ENCODE data around the gene B9D2. TPM values are rescaled to one million over a fixed set of nuclear protein-coding genes. Genes with fewer than 3 reads are reported as not detected.

Gene B9D2
- total RNA-seq, 1 donor from 2014 or later, result 5.9 TPM

DNA sequence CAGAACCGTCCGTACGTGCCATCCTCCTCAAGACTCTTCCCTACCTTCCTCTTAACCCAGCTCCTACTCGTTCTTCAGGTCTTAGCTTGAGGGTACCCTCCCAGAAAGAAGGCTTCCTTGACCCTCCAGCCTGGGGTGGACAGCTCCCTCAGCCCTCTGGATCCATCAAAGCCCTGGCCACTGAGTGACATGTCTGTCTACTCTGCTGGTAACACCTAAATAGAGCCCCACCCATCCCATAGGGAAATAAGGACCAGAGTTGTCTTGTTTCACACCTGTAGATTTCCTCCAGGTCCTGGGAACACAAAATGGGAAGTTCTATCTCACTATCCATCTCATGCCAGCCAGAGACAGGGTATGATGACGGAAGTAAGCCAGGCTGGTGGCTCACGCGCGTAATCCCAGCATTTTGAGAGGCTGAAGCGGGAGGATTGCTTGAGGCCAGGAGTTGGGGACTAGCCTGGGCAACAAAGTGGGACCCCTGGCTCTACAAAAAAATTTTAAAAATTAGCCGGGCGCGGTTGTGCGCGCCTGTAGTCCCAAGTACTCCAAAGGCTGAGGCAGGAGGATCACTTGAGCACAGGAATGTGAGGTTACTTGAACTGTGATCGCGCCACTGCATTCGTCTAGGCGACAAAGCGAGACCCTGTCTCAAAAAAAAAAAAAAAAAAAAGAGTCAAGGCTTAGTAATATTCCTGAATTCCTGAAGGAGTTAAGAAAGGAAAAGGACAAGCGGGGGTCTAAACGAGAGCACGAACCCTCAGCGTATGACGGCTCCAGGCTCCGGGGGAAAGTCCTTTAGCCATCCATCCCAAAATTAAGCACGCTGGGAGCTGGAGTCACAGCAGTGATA is 54.5 kb downstream of the B9D2 start:
- Histone ChIP-seq H4K20me1 (ENCODE audit: insufficient read depth, low read length) (peaks cover 56% of the 10 kb centered on the region), H3K79me2 (ENCODE audit: insufficient read depth, low read length) (peaks cover 40% of the 10 kb centered on the region), H3K27me3 (ENCODE audit: insufficient read depth, low read length) (no peaks in the 10 kb centered on the region), H3K9ac (ENCODE audit: low read length) (peak overlapping the region; percentile 95), H3K36me3 (ENCODE audit: insufficient read depth, low read length) (peaks cover 31% of the 10 kb centered on the region), H3K9me3 (ENCODE audit: insufficient read depth, low read depth, low read length) (no peaks in the 10 kb centered on the region), H2AFZ (ENCODE audit: low read depth, low read length) (peak overlapping the region; percentile 69), H3K4me3 (ENCODE audit: insufficient read depth, low read depth, low read length) (peak overlapping the region; percentile 91), H3K4me2 (ENCODE audit: low read length) (peak overlapping the region; percentile 97), H3K27ac (ENCODE audit: low read depth, low read length) (peak overlapping the region; percentile 93), H3K4me1 (ENCODE audit: insufficient read depth, low read length) (peaks cover 22% of the 10 kb centered on the region)
- peak overlapping the region; percentile 100 for H3K27ac Mint-ChIP-seq (ENCODE audit: unreplicated experiment)
- peaks cover 33% of the 10 kb centered on the region for H3K4me1 Mint-ChIP-seq (ENCODE audit: low read depth, unreplicated experiment)
- FAIRE-seq, result no peak
- TF ChIP-seq EZH2 (IDR thresholded peaks at IDR 0.05; ENCODE audit: insufficient read depth, low read length), result no peak
- TF ChIP-seq, protein P1, sequence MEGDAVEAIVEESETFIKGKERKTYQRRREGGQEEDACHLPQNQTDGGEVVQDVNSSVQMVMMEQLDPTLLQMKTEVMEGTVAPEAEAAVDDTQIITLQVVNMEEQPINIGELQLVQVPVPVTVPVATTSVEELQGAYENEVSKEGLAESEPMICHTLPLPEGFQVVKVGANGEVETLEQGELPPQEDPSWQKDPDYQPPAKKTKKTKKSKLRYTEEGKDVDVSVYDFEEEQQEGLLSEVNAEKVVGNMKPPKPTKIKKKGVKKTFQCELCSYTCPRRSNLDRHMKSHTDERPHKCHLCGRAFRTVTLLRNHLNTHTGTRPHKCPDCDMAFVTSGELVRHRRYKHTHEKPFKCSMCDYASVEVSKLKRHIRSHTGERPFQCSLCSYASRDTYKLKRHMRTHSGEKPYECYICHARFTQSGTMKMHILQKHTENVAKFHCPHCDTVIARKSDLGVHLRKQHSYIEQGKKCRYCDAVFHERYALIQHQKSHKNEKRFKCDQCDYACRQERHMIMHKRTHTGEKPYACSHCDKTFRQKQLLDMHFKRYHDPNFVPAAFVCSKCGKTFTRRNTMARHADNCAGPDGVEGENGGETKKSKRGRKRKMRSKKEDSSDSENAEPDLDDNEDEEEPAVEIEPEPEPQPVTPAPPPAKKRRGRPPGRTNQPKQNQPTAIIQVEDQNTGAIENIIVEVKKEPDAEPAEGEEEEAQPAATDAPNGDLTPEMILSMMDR (IDR thresholded peaks at IDR 0.05; ENCODE audit: insufficient read depth, low read depth, low read length), result no peak
- no peak for DNase-seq (ENCODE audit: low read depth)
- no peaks in the 10 kb centered on the region for H3K27me3 Mint-ChIP-seq (ENCODE audit: low read depth, unreplicated experiment)
- peaks cover 17% of the 10 kb centered on the region for H3K36me3 Mint-ChIP-seq (ENCODE audit: low read depth, unreplicated experiment)
- no peaks in the 10 kb centered on the region for H3K9me3 Mint-ChIP-seq (ENCODE audit: unreplicated experiment)
- peak overlapping the region; percentile 99 for H3K4me3 Mint-ChIP-seq (ENCODE audit: unreplicated experiment)

DNA sequence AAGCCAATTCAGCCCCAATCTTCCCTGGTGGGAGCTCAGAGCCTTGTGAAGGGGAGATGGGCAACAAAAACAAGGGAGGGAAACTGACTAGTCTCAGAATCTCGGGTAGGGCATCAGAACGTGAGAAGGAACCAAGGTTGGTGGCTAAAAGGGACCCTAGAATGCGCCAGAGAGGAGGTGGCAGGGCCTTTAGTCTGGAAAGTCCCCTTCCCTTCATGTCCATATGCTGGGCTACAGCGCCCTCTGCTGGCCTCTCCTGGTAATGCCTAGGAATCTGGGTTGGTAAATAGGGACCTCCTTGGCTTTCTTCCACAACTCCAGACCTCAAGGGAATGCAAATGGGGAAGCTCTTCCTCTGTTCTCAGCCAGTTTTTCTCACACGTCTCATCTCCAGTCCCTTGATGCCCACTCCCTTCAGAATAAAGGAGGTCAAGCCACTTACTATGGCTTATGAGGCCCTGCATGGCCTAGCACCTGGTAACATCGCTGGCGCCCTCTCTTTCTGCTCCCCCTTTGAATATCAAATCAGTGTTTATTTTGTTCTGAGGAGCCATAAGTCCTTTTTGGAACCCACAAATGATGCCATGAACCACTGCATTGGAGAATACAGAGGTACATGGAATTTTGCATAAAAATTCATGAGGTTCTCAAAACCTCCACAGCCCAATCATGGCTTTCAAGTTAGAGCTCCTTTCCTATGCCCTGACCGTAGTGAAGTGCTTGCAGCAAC is 55.3 kb downstream of the B9D2 start:
- TF ChIP-seq, protein P1 (IDR thresholded peaks at IDR 0.05; ENCODE audit: insufficient read depth, low read depth, low read length), result peak; percentile 99
- TF ChIP-seq EZH2 (IDR thresholded peaks at IDR 0.05; ENCODE audit: insufficient read depth, low read length), result no peak
- no peaks in the 10 kb centered on the region for H3K9me3 ChIP-seq (ENCODE audit: insufficient read depth, low read depth, low read length)
- Mint-ChIP-seq H3K9me3 (ENCODE audit: unreplicated experiment) (no peaks in the 10 kb centered on the region), H3K36me3 (ENCODE audit: low read depth, unreplicated experiment) (peaks cover 21% of the 10 kb centered on the region), H3K27ac (ENCODE audit: unreplicated experiment) (peak overlapping the region; percentile 100), H3K4me1 (ENCODE audit: low read depth, unreplicated experiment) (peaks cover 32% of the 10 kb centered on the region), H3K4me3 (ENCODE audit: unreplicated experiment) (peak overlapping the region; percentile 99), H3K27me3 (ENCODE audit: low read depth, unreplicated experiment) (no peaks in the 10 kb centered on the region)
- DNase-seq (ENCODE audit: low read depth) (peak; percentile 65), FAIRE-seq (no peak)
- peak overlapping the region; percentile 97 for H3K4me2 ChIP-seq (ENCODE audit: low read length)
- H3K36me3 ChIP-seq (ENCODE audit: insufficient read depth, low read length), result peaks cover 39% of the 10 kb centered on the region
- H3K4me3 ChIP-seq (ENCODE audit: insufficient read depth, low read depth, low read length), result peak overlapping the region; percentile 91
- peaks cover 22% of the 10 kb centered on the region for H3K4me1 ChIP-seq (ENCODE audit: insufficient read depth, low read length)
- no peaks in the 10 kb centered on the region for H3K27me3 ChIP-seq (ENCODE audit: insufficient read depth, low read length)
- H3K9ac ChIP-seq (ENCODE audit: low read length), result peak overlapping the region; percentile 95
- H3K27ac ChIP-seq (ENCODE audit: low read depth, low read length), result peak overlapping the region; percentile 93
- peaks cover 58% of the 10 kb centered on the region for H4K20me1 ChIP-seq (ENCODE audit: insufficient read depth, low read length)
- H3K79me2 ChIP-seq (ENCODE audit: insufficient read depth, low read length), result peaks cover 39% of the 10 kb centered on the region
- H2AFZ ChIP-seq (ENCODE audit: low read depth, low read length), result no peak overlapping the region
